ENCODE data around the gene CAMTA1. TPM values are rescaled to one million over a fixed set of nuclear protein-coding genes. Genes with fewer than 3 reads are reported as not detected.

The CAMTA1 gene
- total RNA-seq, 1 donor from 2014 or later, result 30.6 TPM

DNA sequence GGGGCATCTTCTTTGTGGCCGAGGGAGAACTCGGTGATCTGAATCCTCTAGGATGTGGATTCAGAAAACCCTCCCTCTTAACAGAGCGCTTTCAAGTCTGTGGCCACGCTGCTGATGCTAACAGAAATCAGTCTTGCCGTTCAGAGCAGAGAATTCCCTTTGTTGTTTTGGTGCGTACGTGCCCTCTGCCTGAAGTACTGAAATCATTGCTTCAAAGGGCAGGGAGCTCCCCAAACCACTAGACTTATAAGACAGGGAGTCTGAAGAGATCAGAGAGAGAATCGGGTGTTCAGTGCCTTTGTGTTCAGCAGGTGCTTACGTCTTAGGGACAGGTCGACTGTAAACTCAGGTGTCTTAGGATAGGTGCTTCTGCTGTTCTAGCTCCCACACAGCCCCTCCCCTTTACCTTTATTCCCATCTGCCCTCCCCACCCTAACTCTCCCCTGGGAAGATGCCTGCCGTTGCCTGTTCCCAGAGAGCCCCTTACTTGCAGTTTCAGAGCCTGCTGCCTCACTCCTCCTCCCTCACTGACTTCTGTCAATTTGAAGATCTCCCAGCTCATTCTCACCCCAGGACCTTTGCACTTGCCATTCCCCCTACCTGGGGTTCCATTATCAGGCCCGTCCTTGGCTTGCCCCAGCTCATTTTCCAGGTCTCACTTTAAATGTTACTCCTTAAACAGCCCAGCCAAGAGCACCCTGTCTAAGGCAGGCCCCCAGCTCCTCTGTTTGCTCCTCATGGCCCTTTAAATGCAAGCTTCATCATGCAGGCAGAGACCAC, 143.0 kb downstream of the CAMTA1 start:
- DNase-seq, result no peak

DNA sequence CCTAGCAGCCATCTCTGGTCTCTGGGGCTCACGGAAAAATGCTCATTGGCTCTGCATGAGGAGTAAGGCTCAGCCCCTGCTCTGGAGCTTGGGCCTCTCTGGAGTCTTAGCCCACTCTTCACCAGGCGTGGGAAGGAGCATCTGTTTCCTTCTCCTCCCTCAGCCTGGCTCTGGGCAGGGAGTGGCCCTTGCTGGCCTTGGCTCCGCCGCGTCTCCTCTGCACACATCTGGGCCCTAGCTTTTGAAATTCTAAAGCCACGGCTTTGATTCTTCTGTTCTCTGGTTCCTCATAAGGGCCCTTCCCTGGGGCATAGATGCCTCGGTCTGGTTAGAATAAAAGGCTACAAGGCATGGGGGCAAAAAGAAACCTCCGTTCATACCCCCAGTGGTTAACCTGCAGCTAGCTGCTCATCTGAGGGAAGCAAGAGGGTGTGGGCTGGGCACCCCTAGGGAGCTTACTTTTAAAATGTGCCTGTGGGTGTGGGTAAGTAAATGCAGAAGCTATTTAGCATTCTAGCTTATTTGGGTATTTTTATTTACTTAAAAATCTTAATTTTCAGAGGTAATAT, 145.6 kb downstream of the CAMTA1 start:
- no peak for DNase-seq

DNA sequence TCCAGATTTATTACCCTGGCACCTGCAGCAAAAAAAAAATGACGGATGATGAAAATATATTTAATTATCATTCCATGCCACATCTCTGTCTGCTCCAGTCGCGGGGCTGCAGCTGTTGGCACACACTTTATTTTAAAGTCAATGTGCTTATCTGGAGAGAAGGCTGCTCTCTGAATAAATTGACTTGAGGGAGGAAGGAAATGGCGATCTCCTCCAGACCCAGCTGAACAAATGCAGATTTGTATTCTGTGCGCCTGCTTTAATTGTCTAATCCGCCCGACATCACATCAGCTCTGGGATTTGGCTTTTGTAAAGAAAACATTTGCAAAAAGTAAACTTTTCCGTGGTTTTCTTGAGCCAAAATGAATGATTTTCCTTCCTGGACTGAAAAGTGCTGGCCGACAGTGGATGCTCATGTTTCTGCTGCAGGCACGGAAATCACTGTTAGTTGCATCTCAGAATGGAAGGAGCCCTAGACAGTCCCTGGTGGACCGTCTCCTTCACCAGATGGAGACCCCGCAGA, 150.2 kb downstream of the CAMTA1 start:
- peak; percentile 46 for DNase-seq

DNA sequence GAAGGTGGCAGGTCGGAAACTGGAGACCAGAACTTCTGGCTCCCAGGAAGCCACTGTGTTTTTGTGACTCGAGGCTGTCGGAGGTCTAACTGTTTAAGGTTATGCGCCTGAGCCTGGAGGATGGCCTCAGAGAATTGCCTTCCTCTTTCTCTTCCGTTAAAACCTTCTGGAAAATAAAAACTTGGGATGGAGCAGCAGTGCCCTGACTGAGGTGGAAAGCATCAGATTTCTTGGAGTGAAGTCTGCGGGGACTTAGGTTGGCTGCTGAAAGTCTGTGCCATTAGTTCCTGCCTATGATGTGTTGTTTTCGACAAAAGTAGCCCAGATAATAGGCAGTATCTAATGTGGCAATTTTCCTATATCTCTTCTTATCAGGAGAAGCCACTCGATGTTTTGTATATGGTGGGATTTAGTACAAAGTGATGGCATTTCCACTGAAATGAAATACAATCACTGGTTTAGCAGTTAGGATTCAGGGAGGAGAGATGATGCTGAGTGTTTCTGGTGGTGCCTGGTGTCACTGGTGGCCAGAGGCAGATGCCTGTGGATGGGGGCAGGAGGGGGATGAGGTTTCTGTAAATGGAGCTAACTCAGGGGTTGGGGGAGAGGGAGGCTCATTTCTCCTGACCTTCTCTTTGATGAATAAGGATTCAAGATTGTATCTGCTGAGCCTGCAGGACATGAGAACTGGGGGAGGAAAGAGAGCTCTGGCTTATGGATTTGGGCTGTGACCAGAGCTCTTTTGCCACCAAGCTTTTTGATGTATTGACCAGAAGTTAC, 150.8 kb downstream of the CAMTA1 start:
- DNase-seq, result no peak

DNA sequence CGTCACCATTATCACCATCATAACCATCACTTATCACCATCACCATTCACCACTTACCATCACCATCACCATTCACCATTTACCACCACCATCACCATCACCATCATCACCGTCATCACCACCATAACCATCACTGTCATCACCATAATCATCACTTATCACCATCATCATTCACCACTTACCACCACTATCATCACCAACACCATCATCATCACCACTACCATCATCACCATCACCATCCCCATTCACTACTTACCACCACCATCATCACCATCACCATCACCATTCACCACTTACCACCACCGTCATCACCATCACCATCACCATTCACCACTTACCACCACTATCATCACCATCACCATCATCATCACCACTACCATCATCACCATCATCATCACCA, 151.8 kb downstream of the CAMTA1 start:
- no peak for DNase-seq

DNA sequence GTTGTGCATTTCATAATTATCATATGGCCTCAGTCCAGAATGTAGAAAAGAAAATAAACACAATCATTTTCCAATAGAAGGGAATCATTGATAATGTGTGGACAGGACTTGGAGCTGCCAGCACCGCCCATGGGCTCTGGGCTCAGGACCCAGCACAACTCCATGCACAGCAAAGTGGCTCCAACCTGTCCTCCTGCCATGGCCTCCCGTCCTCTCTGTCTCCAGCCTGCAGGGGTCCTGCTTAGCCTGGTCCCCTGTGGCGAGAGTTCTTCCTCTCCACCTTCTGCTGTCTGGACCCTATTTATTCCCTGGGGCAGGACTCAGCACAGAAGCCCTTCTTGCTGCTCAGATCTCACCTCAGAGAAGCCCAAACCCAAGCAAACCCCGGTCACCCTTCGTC, 154.1 kb downstream of the CAMTA1 start:
- no peak for DNase-seq

DNA sequence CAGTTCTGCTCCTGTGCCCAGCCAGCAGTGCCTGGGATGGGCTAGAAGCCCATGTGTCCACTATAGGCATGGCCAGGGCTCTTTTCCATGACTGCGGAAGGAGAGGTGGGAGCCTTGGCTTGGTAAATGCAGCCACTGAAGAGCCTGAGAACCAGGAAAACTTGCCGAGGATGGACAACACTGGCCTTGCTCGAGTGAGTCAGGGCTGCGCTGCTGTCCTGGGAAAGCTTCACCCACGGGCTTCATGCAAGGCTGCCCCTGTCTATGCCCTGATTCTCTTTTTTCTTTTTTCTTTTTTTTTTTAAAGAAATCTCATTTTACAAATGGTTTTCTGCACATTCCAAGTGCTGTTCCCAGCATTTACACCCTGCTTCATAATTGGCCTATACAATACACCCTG, 156.5 kb downstream of the CAMTA1 start:
- no peak for DNase-seq

DNA sequence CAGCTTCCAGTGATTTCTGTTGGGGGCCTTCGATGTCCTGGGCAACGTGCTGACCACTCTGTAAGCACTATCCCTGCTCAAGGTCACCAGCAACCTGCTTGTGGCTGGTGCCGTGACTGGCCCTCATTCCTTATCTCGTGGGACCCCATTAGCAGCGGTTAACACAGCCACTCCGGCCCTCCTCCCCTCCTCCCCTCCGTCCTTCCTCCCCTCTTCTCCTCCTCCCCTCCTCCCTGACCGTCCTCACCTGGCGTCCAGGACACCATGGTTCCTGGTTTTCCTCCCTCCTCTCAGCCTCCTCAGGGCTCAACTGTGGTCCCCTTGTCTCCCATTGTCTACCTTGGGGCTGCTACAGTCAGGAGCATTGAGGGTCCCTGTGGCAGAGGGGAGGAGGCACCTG, 157.7 kb downstream of the CAMTA1 start:
- no peak for DNase-seq

DNA sequence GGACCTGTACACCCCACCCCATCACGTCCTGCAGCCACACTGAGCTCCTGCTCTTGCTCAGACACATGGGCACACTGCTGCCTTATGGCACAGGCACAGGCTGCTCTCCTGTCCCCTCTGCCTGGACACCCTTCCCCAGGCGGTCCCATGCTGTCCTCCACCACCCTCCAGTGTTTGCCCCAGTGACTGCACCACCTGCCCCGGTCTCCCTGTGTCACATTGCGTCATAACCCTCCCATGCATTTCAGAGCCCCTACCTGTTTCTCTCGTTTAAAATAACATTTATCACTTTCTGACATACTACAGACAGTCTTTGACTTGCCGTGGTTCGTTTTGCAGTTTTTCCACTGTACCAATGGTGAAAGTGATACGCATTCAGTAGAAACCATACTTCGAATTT, 159.2 kb downstream of the CAMTA1 start:
- no peak for DNase-seq

DNA sequence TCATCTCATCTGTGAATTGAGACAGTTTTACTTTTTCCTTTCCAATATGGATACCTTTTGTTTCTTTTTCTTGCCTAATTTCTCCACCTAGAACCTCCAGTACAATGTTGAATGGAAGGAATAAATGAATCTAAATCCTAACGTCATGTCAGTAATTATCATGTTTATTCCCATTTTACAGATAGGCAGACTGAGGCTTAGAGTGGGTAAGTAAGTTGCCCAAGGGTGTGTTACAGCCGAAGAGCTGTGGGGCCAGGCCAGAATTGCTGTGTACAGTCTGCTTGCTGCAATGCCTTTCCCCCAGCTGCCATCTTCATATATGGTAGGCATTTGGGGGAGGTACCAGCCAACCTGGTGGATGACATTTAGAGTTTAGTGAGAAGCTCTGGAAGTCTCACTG, 162.7 kb downstream of the CAMTA1 start:
- DNase-seq, result no peak

DNA sequence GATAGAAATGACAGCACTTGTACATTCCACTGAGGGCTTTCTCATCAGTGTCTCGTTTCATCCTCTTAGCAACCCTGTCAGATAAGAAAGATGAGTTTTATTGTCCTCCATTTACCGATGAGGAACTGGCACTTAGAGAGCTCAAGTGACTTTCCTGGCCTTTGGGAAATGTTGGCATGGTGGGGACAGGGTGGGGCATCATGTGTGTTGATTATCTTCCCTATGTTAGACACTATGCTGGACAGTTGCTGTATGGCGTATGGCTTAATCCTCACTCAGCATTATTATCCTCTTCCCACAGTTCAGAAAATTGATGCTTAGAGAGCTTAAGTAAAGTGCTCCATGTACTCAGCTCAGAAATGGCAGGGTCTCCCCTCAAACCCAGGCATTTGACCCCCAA, 163.2 kb downstream of the CAMTA1 start:
- no peak for DNase-seq

DNA sequence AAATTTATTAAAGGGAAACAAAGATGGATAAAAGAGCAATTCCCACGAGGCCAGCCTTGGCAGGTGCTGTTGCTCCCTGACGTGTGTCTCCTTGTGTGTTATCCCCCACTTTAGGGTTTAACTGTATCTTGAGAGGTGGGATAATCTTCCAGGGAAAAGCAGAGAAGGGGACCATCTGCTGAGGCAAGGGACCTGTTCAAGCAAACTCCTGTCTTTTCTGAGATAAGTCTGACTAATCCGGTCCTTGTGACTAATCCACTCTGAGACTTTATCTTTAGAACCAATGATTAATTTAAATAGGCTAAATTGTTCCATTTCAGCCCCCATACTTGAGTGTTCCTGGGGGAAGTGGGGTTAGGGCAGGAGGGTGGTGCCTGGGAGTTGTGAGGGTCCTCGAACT, 163.6 kb downstream of the CAMTA1 start:
- no peak for DNase-seq

DNA sequence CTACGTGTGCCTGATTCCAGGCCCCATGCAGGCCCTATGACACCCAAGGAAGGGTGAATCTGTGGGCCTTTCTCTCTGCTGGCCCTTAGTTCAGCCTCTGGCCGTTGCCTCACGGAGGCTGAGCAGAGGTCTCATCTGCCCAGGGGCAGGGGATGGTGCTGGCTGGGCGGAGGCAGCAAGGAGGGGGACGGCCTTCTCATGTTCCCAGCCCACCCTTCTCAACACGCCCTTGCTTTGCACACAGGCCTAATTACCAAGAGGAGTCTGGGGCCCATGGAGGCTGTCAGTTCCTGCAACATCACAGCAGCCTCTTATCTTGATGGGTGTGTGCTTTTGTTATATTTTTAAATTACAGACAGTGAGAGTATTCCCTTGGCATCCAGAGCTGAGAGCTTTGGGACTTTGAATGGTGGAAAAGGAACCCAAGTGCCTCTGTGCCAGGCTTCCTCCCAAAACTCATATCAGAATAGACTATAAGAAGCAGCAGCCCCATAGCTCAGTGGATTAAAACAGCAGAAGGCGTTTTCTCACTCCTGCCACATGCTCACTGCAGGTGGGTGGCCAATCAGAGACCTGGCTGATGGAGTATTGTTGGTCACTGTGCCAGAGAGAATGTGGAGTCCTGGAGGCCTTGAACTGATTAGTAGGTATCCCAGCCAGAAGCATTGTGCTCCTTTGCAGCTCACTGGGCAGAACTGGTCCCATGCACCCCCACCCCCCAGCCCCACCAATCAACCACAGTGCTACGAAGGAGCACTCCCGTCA, 164.9 kb downstream of the CAMTA1 start:
- DNase-seq, result no peak

DNA sequence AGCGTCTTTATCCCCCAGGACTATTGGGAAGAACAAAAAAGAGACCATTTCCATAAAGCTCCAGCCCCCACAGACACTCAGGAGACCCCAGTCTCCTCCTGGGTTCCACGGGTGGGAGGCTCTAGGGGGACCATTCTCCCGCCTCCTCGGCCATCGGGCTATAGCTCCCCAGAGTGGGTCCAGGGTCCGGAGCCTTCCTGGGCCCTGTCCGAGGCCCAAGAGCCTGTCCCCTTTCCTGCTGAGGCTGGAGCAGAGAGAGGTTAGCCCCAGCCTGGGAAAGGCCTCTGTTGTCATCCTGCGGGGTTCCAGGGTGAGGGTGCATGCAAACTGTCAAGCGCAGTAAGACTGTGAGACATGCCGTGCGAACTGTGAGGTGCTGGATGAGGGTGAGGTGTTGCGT, 166.3 kb downstream of the CAMTA1 start:
- DNase-seq, result no peak

DNA sequence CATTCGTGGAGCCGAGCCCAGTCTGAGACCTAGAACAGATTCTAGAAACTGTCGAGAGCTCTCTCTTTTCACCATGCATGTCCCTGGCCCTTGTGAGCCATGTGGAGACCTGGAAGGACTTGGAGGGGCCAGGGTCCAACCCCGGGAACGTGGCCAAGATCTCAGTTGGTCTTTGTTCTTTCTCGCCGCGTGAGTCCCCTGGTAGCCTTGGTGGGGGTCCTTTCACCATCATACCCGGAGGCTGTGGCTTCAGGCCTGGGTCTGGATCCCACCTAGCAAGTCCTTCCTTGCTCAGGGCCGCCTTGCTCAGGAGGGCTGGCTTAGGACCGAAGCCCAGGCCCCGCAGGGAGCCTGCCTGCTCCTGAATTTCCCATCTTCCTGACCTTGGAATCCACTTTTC, 168.0 kb downstream of the CAMTA1 start:
- DNase-seq, result no peak

DNA sequence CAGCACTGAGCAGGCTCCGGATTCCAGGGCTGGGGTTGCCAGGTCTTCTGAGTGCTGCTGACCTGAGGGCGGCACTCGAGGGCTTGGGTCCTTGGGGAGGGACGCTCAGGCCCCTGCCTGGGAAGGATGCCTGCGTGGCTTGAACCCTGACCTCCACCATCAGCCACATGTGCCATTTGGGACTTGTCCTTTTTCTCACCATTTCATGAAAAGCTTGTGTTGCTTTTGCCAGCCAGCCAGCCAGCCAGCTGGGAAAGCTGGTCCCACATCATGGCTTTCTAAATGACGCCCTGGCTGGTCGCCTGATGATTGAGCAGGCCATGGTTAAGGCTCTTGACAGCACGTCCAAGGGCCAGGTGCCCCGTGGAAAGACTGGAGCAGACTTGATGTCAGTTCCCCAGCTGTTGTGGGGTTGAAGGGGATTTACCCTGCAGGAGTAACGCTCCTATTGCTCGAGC, 168.7 kb downstream of the CAMTA1 start:
- DNase-seq, result no peak

DNA sequence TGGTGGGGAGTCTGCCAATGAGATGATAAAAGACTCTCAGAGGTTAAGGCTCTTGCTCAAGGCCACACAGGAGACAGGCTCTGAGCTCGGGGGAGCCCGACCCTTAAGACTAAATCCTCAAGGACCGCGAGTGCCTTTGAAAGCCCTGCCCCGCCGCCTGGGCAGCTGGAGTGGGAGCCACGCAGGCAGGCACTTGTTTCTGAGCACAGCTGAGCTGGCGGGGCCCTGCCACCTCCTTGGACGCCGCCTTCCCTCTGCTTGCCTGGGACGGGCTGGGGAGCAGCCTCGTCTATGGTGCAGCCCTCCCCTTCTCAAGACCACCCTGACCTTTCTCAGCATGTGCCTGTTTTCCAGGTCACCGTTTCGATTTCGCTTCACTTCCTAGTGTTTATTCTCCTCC, 169.3 kb downstream of the CAMTA1 start:
- DNase-seq, result no peak

DNA sequence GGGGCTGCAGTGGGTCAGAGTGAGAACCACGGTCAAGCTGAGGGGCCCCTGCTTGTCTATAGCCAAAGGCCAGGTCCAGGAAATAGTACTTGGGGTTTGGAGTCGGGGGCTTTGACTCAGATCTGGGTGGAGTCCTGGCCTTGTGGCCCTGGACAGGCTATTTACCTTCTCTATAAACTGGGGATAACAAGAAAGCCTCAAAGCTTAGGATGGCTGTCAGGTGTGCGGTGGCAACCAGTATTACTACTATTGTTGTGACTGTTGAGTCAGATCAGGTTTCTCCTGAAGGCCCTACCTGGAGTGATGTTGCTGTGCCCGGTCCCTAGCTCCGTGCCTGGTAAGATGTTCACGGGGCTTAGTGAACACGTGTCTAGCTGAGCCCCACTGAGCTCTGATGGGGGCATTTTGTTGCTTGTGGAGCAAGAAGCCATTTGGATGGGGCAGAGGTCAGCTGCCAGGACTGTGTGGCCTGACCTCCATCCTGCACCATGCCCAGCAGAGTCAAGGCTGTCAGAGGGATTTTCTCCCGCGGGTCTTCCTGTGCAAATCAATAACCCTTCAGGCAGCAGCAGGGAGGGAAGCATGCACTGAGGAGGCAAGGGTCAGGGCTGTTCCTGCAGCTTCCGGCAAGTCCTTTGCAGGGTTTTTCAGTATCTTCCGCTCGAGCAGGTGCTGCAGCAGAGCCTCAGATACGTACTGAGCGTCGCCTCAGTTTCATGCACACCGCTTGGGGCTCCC, 170.3 kb downstream of the CAMTA1 start:
- no peak for DNase-seq

DNA sequence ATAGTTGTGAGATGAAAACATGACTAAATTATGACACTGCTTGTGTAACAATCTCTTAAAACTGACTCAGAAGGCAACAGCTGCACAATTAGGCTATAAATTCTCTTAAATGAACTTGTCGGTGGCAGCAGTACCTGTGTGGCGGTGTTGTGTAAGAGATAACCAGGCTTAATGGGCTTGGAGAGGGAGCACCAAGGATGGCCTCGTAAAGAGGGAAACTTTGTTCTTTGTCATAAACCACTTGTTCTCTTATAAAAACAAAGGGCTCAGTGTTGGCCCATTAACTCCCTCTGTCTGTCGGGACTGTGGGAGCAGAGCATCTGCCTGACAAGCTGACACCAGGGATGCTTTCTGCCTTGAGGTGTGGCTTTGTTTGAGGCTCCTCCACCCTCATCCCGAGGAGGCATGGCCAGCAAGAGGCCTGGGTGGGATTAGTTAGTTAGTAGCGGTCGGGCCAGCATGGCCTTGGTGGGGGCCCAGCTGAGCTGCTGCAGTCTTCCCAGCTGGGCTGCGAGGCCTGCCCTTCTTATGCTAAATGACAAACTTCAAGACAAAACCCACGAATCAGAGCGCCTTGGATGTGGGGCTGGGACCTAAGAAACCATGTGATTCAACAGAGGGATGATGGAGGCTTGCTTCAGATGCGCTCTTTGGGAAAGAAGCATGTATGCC, 171.4 kb downstream of the CAMTA1 start:
- no peak for DNase-seq

DNA sequence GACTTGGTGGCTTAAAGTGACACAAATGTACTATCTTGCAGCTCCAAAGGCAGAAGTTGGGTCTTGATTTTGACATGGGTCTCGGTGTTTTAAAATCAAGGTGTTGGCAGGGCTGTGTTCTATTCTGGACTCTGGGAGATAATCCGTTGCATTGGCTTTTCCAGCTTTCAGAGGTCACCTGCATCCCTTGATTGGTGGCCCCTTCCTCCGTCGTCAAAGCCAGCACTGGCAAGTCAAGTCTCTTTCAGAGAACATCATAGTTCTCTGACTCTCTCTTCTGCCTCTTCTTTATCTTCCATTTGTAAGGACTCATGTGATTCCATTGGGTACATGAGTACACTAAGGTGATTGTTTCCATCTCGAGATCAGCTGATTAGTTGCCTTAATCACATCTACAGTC, 172.1 kb downstream of the CAMTA1 start:
- no peak for DNase-seq

DNA sequence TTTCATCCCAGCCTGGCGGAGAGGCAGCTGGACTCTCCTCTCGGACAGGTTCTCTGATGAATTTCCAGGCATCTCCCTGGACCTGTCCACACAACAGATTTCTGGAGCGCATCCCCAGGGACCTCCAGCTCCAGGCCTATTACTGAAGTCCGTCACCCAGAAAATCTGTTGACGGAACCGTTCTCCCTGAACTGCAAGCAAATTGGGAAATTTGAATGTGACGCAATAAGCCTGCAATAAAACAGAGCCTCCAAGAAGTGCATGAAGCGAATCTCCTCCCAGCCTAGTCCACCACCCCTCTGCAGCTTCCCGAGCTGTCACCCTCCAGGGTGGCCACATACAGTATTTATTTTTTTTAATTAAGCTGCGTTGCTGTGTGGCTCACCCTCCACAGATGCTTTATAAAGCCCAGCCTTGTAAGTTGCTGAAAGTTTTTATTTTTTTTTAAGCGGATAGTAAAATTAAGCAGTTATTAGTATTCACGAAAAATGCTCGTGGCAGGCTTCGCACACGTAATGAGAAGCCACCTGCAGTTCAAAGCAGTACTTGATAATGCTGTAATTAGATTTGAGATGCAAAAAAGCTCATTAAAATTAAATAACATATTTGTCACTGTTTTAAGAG, 173.3 kb downstream of the CAMTA1 start:
- DNase-seq, result no peak

All from skin of body (tissue), 2 donors.